Prostate gland (tissue), 2 donors: Measurements from ENCODE around the gene FAAH2. TPM values are rescaled to one million over a fixed set of nuclear protein-coding genes. Genes with fewer than 3 reads are reported as not detected.
"Not testable (repeated sequence)": the region's sequence is repeated elsewhere in the genome, so short reads cannot be mapped to it uniquely, and the experiment has no call there.

Source experiments
- DNase-seq: peaks from one replicate; pipeline ENCODE4 v3.0.0-alpha.2; 2019; ENCODE audit warnings: low spot score
- H3K27ac ChIP-seq, 2 donors: fragments of 200-600 bp; sonication (generic); 2 replicates each; pipeline ENCODE4 v1.5.1; 2017 to 2019
- H3K27me3 ChIP-seq: fragments of 200-600 bp; sonication (generic); replicated peaks from 2 replicates; pipeline ENCODE4 v1.5.1; 2019; ENCODE audit not compliant: insufficient read depth
- H3K36me3 ChIP-seq, 2 donors: fragments of 200-600 bp; sonication (generic); 1 replicate in 1 of 2; 2 replicates in 1 of 2; pipeline versions ENCODE4 v1.5.1 to v1.8.1; 2017 to 2019
- H3K4me1 ChIP-seq: fragments of 200-600 bp; sonication (generic); replicated peaks from 2 replicates; pipeline ENCODE4 v1.5.1; 2019
- H3K4me3 ChIP-seq, 2 donors: fragments of 200-600 bp; sonication (generic); 2 replicates each; pipeline ENCODE4 v1.5.1; 2017 to 2019
- H3K9me3 ChIP-seq: fragments of 200-600 bp; sonication (generic); 2 replicates; pipeline ENCODE4 v1.5.1; 2017
- CTCF ChIP-seq, 4 experiments: fragments of 200-600 bp in 2 of 4; fragments of 450-650 bp in 2 of 4; sonication (generic) in 2 of 4; IDR thresholded peaks; 1 replicate in 3 of 4; 2 replicates in 1 of 4; pipeline ENCODE4 v1.5.1; 2016 to 2019; ENCODE audit warnings: antibody characterized with exemption in 4 of 4, mild to moderate bottlenecking in 2 of 4, moderate library complexity in 2 of 4
- POLR2A ChIP-seq: fragments of 450-650 bp; IDR thresholded peaks from one replicate; pipeline ENCODE4 v1.6.1; 2016; ENCODE audit warnings: antibody characterized with exemption, mild to moderate bottlenecking
- POLR2AphosphoS5 ChIP-seq: sonication (generic); formaldehyde crosslinking; IDR thresholded peaks from one replicate; pipeline ENCODE4 v1.6.1; 2017; ENCODE audit warnings: antibody characterized with exemption
- WGBS: methylation state at CpG from one replicate; pipeline ENCODE4 v1.1.5; 2018; 5-methylcytosine and 5-hydroxymethylcytosine counted together
- intact Hi-C: fragments of 100-400 bp; cut with DNase I; formaldehyde crosslinking; loops from one replicate; pipeline ENCODE4 v1.14.2; 2022
- total RNA-seq, 2 donors: library from RNA; depleted of rRNA; stranded (reverse); fragments of >200 nt; gene quantifications; one replicate each; pipeline ENCODE4 v1.1.0, GENCODE V29; 2016

The FAAH2 gene
- total RNA-seq, 2 donors from 2014 or later, result 31.7 to 40.2 TPM

DNA sequence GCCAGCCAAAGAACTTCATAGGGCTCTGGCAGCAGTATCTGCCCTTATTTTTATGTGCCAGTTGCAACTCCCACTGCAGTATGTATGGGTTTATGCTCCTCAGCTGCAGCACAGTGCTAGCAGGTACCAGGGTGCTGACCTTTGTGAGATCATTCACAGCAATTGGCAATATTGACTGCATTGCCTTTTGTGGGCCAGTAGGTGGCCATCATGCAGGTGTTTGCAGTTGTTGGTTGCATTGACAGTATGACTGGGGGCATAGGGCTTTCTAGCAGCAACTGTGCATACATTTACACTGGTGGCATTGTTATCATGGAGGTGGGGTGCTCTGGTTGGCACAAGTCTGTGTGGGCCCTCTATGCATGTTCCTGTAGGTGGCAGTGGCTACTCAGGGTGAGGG, 42.5 kb downstream of the FAAH2 start:
- no peak for DNase-seq
- H3K4me1 ChIP-seq, result no peaks in the 10 kb centered on the region
- no peak overlapping the region for H3K27ac ChIP-seq
- H3K9me3 ChIP-seq, result no peaks in the 10 kb centered on the region
- intact Hi-C loops, result no loop called here
- no peaks in the 10 kb centered on the region for H3K36me3 ChIP-seq
- no peaks in the 10 kb centered on the region for H3K27me3 ChIP-seq
- no peak overlapping the region for H3K4me3 ChIP-seq
- TF ChIP-seq CTCF (IDR thresholded peaks at IDR 0.05) (no peak), POLR2A (no peak), POLR2AphosphoS5 (no peak)

DNA sequence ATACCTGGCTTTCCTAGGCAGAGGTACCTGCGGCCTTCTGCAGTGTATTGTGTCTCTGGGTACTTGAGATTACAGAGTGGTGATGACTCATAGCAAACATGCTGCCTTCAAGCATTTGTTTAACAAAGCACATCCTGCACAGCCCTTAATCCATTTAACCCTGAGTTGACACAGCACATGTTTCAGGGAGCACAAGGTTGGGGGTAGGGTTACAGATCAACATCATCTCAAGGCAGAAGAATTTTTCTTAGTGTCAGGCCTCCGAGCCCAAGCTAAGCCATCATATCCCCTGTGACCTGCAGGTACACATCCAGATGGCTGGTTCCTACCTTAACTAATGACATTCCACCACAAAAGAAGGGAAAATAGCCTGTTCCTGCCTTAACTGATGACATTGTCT, 49.3 kb downstream of the FAAH2 start:
- H3K9me3 ChIP-seq, DNase-seq, H3K27ac ChIP-seq, H3K27me3 ChIP-seq, H3K4me3 ChIP-seq, H3K36me3 ChIP-seq, intact Hi-C loops, H3K4me1 ChIP-seq: not testable (repeated sequence)
- 59% methylated on average over 2 of the region's 2 CpGs for WGBS

DNA sequence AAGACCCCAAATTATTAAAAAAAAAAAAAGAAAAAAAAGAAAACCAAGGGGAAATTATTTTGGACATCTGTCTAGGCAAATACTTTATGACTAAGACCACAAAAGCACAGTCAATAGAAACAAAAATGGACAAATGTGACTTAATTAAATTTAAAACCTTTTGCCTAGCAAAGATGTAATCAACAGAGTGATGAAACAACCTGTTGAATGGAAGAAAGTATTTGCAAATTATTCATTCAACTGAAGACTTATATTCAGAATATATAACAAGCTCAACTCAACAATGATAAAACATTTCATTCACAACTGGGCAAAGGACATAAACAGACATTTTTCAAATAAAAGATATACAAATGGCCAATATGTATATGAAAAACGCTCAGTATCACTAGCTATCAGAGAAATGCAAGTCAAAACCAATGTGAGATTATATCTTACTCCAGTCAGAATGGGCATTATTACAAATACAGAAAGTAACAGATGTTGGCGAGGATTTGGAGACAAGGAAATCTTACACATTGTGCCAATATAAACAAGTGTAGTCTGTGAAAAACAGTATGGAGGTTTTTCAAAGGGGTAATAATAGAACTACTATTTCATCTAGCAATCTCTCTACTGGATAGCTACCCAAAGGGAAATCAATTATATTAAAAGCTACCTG, 67.1 kb downstream of the FAAH2 start:
- no peaks in the 10 kb centered on the region for H3K36me3 ChIP-seq
- no peak overlapping the region for H3K27ac ChIP-seq
- TF ChIP-seq CTCF (IDR thresholded peaks at IDR 0.05) (no peak), POLR2AphosphoS5 (no peak), POLR2A (no peak)
- no peak for DNase-seq
- H3K27me3 ChIP-seq, result no peaks in the 10 kb centered on the region
- H3K4me3 ChIP-seq, result no peak overlapping the region
- WGBS, result 41% methylated on average over 2 of the region's 2 CpGs
- intact Hi-C loops, result no loop called here
- no peaks in the 10 kb centered on the region for H3K9me3 ChIP-seq
- H3K4me1 ChIP-seq, result no peaks in the 10 kb centered on the region

GRCh38 chrX:57364145-57364544, 77.6 kb downstream of the FAAH2 start:
- 71% methylated on average over 1 of the region's 1 CpG for WGBS
- no peak for DNase-seq
- Histone ChIP-seq H3K9me3 (no peaks in the 10 kb centered on the region), H3K4me3 (no peak overlapping the region), H3K27me3 (no peaks in the 10 kb centered on the region), H3K4me1 (no peaks in the 10 kb centered on the region), H3K27ac (no peak overlapping the region), H3K36me3 (no peaks in the 10 kb centered on the region)
- intact Hi-C loops, result no loop called here
- TF ChIP-seq POLR2A (no peak), POLR2AphosphoS5 (no peak), CTCF (IDR thresholded peaks at IDR 0.05) (no peak)

DNA sequence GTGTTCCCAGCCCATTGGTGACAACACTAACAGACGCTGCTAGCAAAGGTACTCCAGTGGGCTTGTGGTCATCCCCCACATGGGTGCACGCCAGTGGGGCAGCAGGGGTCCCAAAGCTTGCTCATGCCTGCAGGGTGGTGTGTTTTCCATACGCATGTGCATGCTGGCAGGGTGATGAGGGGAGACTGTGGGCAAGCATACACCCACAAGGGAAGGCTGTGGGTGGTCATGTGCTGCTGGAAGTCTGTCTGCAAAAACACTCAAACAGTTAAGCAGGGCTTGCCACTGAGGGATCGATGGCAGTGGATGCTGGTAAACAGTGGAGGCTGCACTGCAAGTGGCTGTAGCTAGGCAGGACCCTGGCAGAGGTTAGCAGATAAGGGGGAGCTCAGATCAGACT, 79.9 kb downstream of the FAAH2 start:
- no peak for DNase-seq
- TF ChIP-seq CTCF (IDR thresholded peaks at IDR 0.05) (no peak), POLR2AphosphoS5 (no peak), POLR2A (no peak)
- Histone ChIP-seq H3K36me3 (no peaks in the 10 kb centered on the region), H3K4me3 (no peak overlapping the region), H3K9me3 (no peaks in the 10 kb centered on the region), H3K4me1 (no peaks in the 10 kb centered on the region), H3K27me3 (no peaks in the 10 kb centered on the region), H3K27ac (no peak overlapping the region)
- intact Hi-C loops, result no loop called here
- WGBS, result 100% methylated on average over 2 of the region's 4 CpGs
